ENCODE measurements around the gene TAX1BP1. TPM values are rescaled to one million over a fixed set of nuclear protein-coding genes. Genes with fewer than 3 reads are reported as not detected.

Gene TAX1BP1
- total RNA-seq, 1 experiment from 2014 or later = 190 TPM

GRCh38 chr7:27839099-27839498, 99.1 kb downstream of the TAX1BP1 start:
- intact Hi-C loops (cut with micrococcal nuclease; ENCODE audit: unreplicated experiment) = loop anchor here (10.0 kb wide), 1 partner anchor 186 kb away; no protein-coding TSS in a partner anchor
- no peak for DNase-seq
- BruUV-seq (replicated peaks) = no TSS peak
- no peaks in the 10 kb centered on the region for H3K9me3 Mint-ChIP-seq (ENCODE audit: low read depth, unreplicated experiment)
- no peaks in the 10 kb centered on the region for H3K4me1 Mint-ChIP-seq (ENCODE audit: low read depth, unreplicated experiment)
- CTCF ChIA-PET = interaction anchor here (1.4 kb wide), 1 partner anchor 257 kb away, joined by 3 read pairs; no protein-coding TSS in a partner anchor
- H3K36me3 Mint-ChIP-seq (ENCODE audit: insufficient read depth, unreplicated experiment) = peaks cover 20% of the 10 kb centered on the region
- no peak overlapping the region for H3K27ac Mint-ChIP-seq (ENCODE audit: unreplicated experiment)
- no peak for TF ChIP-seq CTCF (IDR thresholded peaks at IDR 0.05; ENCODE audit: unreplicated experiment)
- no peaks in the 10 kb centered on the region for H3K27me3 Mint-ChIP-seq (ENCODE audit: unreplicated experiment)
- no peak overlapping the region for H3K4me3 Mint-ChIP-seq (ENCODE audit: low read depth, unreplicated experiment)

GRCh38 chr7:27840313-27840712, 100.4 kb downstream of the TAX1BP1 start:
- H3K27me3 Mint-ChIP-seq (ENCODE audit: unreplicated experiment) = no peaks in the 10 kb centered on the region
- BruUV-seq (replicated peaks) = no TSS peak
- intact Hi-C loops (cut with micrococcal nuclease; ENCODE audit: unreplicated experiment) = no loop called here
- DNase-seq = no peak
- CTCF ChIA-PET = interaction anchor here (0.6 kb wide), 2 partner anchors 9 to 155 kb away, joined by 3 to 4 read pairs; no protein-coding TSS in a partner anchor
- H3K4me1 Mint-ChIP-seq (ENCODE audit: low read depth, unreplicated experiment) = no peaks in the 10 kb centered on the region
- H3K9me3 Mint-ChIP-seq (ENCODE audit: low read depth, unreplicated experiment) = no peaks in the 10 kb centered on the region
- no peak overlapping the region for H3K27ac Mint-ChIP-seq (ENCODE audit: unreplicated experiment)
- peaks cover 20% of the 10 kb centered on the region for H3K36me3 Mint-ChIP-seq (ENCODE audit: insufficient read depth, unreplicated experiment)
- TF ChIP-seq CTCF (IDR thresholded peaks at IDR 0.05; ENCODE audit: unreplicated experiment) = no peak
- no peak overlapping the region for H3K4me3 Mint-ChIP-seq (ENCODE audit: low read depth, unreplicated experiment)

DNA sequence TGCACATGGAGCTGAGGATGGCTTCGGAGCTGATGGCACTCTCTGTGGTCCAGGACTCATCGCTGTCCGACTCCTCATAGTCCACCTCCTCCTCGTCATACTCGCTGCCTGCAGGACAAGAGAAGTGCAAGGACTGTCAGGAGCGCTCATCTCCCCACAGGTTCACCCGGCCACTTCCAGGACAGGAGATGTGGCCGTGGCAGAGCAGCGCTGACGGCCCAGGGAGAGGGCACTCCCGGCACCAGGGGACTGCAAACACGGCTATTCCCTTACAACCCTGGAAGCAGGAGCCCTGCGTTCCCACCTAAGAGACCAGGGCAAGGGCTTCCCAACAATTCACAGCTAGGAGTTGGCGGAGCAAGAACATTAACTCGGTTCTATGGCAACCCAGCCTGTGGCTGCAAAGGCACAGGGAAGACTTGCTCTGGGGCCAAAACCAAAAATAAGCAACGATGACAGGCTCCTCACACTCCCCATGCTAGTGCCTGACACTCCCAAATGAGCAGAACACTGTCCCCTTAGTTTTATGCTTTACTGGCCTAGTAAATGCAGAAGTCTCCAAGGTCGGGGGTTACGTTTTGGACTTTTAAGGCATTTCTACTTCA, 100.9 kb downstream of the TAX1BP1 start:
- Mint-ChIP-seq H3K27ac (ENCODE audit: unreplicated experiment) (no peak overlapping the region), H3K4me3 (ENCODE audit: low read depth, unreplicated experiment) (no peak overlapping the region), H3K4me1 (ENCODE audit: low read depth, unreplicated experiment) (no peaks in the 10 kb centered on the region), H3K36me3 (ENCODE audit: insufficient read depth, unreplicated experiment) (peaks cover 20% of the 10 kb centered on the region), H3K27me3 (ENCODE audit: unreplicated experiment) (no peaks in the 10 kb centered on the region), H3K9me3 (ENCODE audit: low read depth, unreplicated experiment) (no peaks in the 10 kb centered on the region)
- no peak for DNase-seq
- CTCF ChIA-PET = interaction anchor here (0.6 kb wide), 1 partner anchor 697 kb away, joined by 3 read pairs; no protein-coding TSS in a partner anchor
- TF ChIP-seq CTCF (IDR thresholded peaks at IDR 0.05; ENCODE audit: unreplicated experiment) = no peak
- BruUV-seq (replicated peaks) = no TSS peak
- intact Hi-C loops (cut with micrococcal nuclease; ENCODE audit: unreplicated experiment) = no loop called here

DNA sequence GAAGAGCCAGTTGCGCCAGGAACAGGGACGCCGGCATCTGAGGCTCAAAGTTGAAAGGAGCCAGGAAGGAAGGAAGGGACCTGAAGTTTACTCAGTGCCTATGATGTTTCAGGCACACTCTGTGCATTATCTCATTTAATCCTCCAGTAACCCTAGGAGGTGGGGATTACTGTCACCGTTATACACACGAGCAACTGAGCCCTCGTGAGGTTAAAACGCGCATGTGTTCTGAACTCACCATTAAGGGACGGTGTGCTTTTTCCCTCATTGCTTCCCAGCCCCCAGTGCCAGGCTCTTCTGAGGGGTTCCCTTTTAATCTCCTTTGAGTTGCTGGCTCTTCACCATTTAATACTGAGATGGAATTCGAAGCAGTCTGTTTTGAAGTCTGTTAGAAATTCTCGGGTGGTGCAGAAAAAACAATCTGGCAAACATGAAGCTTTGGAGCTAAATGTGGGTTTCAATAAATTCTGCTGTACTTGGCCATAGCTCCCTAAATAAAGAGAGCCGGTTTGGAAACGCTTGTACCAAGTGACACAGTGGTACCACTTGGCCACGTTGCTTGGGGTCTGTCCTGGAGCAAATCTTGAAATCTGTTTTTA, 102.2 kb downstream of the TAX1BP1 start:
- no peaks in the 10 kb centered on the region for H3K9me3 Mint-ChIP-seq (ENCODE audit: low read depth, unreplicated experiment)
- H3K36me3 Mint-ChIP-seq (ENCODE audit: insufficient read depth, unreplicated experiment) = peaks cover 19% of the 10 kb centered on the region
- BruUV-seq (replicated peaks) = no TSS peak
- H3K27me3 Mint-ChIP-seq (ENCODE audit: unreplicated experiment) = no peaks in the 10 kb centered on the region
- no peak overlapping the region for H3K4me3 Mint-ChIP-seq (ENCODE audit: low read depth, unreplicated experiment)
- no peak for DNase-seq
- H3K27ac Mint-ChIP-seq (ENCODE audit: unreplicated experiment) = no peak overlapping the region
- intact Hi-C loops (cut with micrococcal nuclease; ENCODE audit: unreplicated experiment) = no loop called here
- H3K4me1 Mint-ChIP-seq (ENCODE audit: low read depth, unreplicated experiment) = no peaks in the 10 kb centered on the region
- CTCF ChIA-PET = interaction anchor here (0.6 kb wide), 1 partner anchor 13 kb away, joined by 4 read pairs; no protein-coding TSS in a partner anchor
- TF ChIP-seq CTCF (IDR thresholded peaks at IDR 0.05; ENCODE audit: unreplicated experiment) = no peak
